Lower leg skin (tissue), 4 donors: ENCODE measurements around the gene CDC40. TPM values are rescaled to one million over a fixed set of nuclear protein-coding genes. Genes with fewer than 3 reads are reported as not detected.

ENCODE experiments used
- DNase-seq, 2 donors: peaks; one replicate each; pipeline ENCODE4 v3.0.0-alpha.2; 2019; ENCODE audit warnings: low spot score in 2 of 2
- H3K4me3 ChIP-seq: fragments of 200-600 bp; sonication (generic); 2 replicates; pipeline ENCODE4 v1.5.1; 2017; ENCODE audit warnings: mild to moderate bottlenecking, low read depth; ENCODE audit not compliant: poor library complexity, severe bottlenecking
- CTCF ChIP-seq, 3 donors: fragments of 450-650 bp; IDR thresholded peaks; one replicate each; pipeline ENCODE4 v1.5.1; 2016; ENCODE audit warnings: antibody characterized with exemption in 3 of 3, mild to moderate bottlenecking in 3 of 3, moderate library complexity in 2 of 3
- POLR2A ChIP-seq, 2 donors: fragments of 450-650 bp; IDR thresholded peaks; one replicate each; pipeline ENCODE4 v1.6.1; 2016 to 2017; ENCODE audit warnings: antibody characterized with exemption in 2 of 2, mild to moderate bottlenecking in 1 of 2, moderate library complexity in 1 of 2
- WGBS, 2 donors: methylation state at CpG; one replicate each; pipeline ENCODE4 v1.1.5; 2018; 5-methylcytosine and 5-hydroxymethylcytosine counted together
- intact Hi-C: fragments of 100-400 bp; cut with DNase I; formaldehyde crosslinking; loops from one replicate; pipeline ENCODE4 v1.15.0; 2023; ENCODE audit warnings: low total_unique reads
- total RNA-seq, 4 donors: library from RNA; depleted of rRNA; stranded (reverse); fragments of >200 nt; gene quantifications; one replicate each; pipeline ENCODE4 v1.1.0, GENCODE V29; 2016

Gene CDC40
- total RNA-seq, 4 donors from 2014 or later: 11.5 to 19.2 (median 15.4) TPM

- intact Hi-C loops: loop anchor here (10.0 kb wide), 1 partner anchor 137 kb away; no protein-coding TSS in a partner anchor
Measured at GRCh38 chr6:110181131-110182030, 1.2 kb downstream of the CDC40 start.

GRCh38 chr6:110183292-110183885, 3.2 kb downstream of the CDC40 start:
- intact Hi-C loops: loop anchor here (10.0 kb wide), 1 partner anchor 139 kb away; no protein-coding TSS in a partner anchor
- no peak for DNase-seq
- WGBS, 2 donors: 64 to 65% methylated on average over 5 of the region's 5 CpGs
- H3K4me3 ChIP-seq: no peak overlapping the region
- TF ChIP-seq POLR2A (IDR thresholded peaks at IDR 0.05) (no peak), CTCF (IDR thresholded peaks at IDR 0.05) (no peak)

More at GRCh38 chr6:110181131-110182030, 1.2 kb downstream of the CDC40 start:
- no peak for DNase-seq
- TF ChIP-seq CTCF (IDR thresholded peaks at IDR 0.05) (no peak), POLR2A (IDR thresholded peaks at IDR 0.05) (no peak)
- H3K4me3 ChIP-seq: peak overlapping the region; percentile 90
- 49% methylated on average over 6 of the region's 6 CpGs for WGBS, 2 donors

GRCh38 chr6:110185879-110186278, 5.7 kb downstream of the CDC40 start:
- no peak for TF ChIP-seq CTCF (IDR thresholded peaks at IDR 0.05)
- no peak for TF ChIP-seq POLR2A (IDR thresholded peaks at IDR 0.05)
- WGBS, 2 donors: 88 to 93% methylated on average over 3 of the region's 3 CpGs
- no peak for DNase-seq
- intact Hi-C loops: loop anchor here (10.0 kb wide), 1 partner anchor 141 kb away; no protein-coding TSS in a partner anchor
- H3K4me3 ChIP-seq: no peak overlapping the region

- H3K4me3 ChIP-seq: no peak overlapping the region
- DNase-seq: no peak
- TF ChIP-seq POLR2A (IDR thresholded peaks at IDR 0.05) (no peak), CTCF (IDR thresholded peaks at IDR 0.05) (no peak)
- intact Hi-C loops: loop anchor here (10.0 kb wide), 1 partner anchor 144 kb away; no protein-coding TSS in a partner anchor
Measured at GRCh38 chr6:110188791-110189190, 8.6 kb downstream of the CDC40 start.

GRCh38 chr6:110190726-110191125, 10.5 kb downstream of the CDC40 start:
- TF ChIP-seq CTCF (IDR thresholded peaks at IDR 0.05) (no peak), POLR2A (IDR thresholded peaks at IDR 0.05) (no peak)
- WGBS, 2 donors: 88 to 93% methylated on average over 6 of the region's 6 CpGs
- DNase-seq: no peak
- intact Hi-C loops: no loop called here
- H3K4me3 ChIP-seq: no peak overlapping the region
